Astrocyte (in vitro differentiated cells and primary cell): ENCODE data around the gene EXOC4.

Experiments used
- EZH2 ChIP-seq: IDR thresholded peaks from 2 replicates; pipeline ENCODE4 v1.6.1; 2012; ENCODE audit warnings: mild to moderate bottlenecking, low read length, inconsistent platforms; ENCODE audit not compliant: insufficient read depth
- TF ChIP-seq, protein P1 (sequence below): IDR thresholded peaks from 2 replicates; pipeline ENCODE4 v1.5.1; 2011; ENCODE audit warnings: low read depth, mild to moderate bottlenecking, inconsistent platforms, low read length, moderate library complexity; ENCODE audit not compliant: insufficient read depth

DNA sequence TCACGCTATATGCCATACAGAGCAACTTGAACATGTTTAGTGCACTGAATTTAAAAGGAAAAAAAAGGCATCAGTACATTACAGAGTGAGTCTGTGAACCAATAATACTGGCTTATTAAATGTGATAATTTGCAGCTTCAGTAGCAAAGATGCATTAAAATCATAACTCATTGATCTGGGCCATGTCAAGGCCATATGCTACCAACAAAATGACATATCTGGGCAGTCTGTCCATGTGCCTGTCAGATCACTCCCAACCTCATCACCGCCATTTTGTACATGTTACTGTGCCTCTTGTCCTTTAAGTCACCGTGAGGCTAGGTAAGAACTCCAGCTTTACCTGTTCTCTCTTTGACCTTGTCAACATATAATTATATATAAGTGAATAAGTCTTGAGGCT, 566.8 kb downstream of the EXOC4 start:
- TF ChIP-seq, protein P1, sequence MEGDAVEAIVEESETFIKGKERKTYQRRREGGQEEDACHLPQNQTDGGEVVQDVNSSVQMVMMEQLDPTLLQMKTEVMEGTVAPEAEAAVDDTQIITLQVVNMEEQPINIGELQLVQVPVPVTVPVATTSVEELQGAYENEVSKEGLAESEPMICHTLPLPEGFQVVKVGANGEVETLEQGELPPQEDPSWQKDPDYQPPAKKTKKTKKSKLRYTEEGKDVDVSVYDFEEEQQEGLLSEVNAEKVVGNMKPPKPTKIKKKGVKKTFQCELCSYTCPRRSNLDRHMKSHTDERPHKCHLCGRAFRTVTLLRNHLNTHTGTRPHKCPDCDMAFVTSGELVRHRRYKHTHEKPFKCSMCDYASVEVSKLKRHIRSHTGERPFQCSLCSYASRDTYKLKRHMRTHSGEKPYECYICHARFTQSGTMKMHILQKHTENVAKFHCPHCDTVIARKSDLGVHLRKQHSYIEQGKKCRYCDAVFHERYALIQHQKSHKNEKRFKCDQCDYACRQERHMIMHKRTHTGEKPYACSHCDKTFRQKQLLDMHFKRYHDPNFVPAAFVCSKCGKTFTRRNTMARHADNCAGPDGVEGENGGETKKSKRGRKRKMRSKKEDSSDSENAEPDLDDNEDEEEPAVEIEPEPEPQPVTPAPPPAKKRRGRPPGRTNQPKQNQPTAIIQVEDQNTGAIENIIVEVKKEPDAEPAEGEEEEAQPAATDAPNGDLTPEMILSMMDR, result no peak
- no peak for TF ChIP-seq EZH2
